ENCODE results near the gene C6orf62.
"Not testable (repeated sequence)": the region's sequence is repeated elsewhere in the genome, so short reads cannot be mapped to it uniquely, and the experiment has no call there.

C6orf62 gene

DNA sequence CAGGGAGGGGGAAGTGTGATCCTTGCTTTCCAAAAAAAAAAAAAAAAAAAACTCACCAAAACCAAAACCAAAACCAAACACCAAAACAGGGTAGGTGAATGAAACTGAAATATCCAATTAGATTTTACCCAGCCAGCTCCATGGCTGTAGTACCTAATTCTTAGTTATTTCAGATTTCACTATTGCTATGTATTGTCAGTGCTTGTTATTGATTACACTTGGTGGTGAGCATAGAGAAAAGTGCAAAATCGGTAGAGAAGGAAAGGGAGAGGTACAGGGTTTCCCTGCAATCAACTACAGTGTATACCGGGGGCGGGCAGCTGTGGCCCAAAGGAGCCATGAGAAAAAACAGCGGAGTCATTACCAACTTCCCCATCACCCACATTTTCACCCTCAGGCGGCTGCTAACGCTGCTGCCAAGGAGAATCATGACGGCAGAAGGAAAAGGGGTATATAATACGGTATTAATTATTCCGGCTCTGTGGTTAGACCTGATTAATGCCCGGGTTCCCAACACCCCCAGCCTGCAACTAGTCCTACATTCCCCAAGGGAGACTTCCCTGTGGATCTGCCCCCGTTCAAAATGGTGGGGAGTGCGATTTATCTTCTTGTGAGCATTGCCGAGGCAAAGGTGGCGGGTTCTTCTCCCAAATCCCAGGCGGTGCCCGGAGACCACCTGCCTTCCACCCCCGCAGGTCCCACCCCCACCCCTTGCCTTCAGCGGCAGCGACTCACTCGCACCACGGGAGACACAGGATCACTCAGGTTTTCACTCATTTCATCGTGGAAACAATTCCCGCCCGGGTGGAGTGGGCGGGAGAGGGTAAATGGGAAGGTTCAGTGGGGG, at the start of gene C6orf62:
C6orf62 (minus strand) TSS at position 30 of the 847 bp plus-strand sequence. CDS start 486 bp downstream, outside the sequence.
- DNase-seq, result peak; percentile 74

DNA sequence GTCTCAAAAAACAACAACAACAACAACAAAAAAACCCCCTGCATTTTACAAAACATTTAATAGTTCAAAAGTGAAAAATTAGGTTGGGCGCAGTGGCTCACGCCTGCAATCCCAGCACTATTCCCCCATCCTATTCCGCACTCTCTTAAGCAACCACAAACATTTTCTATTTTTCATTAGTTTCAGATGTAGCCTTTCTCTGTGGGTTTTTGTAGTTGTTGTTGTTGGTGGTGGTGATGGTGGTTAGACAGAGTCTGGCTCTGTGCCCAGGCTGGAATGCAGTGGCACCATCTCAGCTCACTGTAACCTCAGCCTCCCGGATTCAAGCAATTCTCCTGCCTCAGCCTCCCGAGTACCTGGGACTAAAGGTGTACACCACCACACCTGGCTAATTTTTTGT, 49.4 kb upstream of the C6orf62 start:
- no peak for DNase-seq

DNA sequence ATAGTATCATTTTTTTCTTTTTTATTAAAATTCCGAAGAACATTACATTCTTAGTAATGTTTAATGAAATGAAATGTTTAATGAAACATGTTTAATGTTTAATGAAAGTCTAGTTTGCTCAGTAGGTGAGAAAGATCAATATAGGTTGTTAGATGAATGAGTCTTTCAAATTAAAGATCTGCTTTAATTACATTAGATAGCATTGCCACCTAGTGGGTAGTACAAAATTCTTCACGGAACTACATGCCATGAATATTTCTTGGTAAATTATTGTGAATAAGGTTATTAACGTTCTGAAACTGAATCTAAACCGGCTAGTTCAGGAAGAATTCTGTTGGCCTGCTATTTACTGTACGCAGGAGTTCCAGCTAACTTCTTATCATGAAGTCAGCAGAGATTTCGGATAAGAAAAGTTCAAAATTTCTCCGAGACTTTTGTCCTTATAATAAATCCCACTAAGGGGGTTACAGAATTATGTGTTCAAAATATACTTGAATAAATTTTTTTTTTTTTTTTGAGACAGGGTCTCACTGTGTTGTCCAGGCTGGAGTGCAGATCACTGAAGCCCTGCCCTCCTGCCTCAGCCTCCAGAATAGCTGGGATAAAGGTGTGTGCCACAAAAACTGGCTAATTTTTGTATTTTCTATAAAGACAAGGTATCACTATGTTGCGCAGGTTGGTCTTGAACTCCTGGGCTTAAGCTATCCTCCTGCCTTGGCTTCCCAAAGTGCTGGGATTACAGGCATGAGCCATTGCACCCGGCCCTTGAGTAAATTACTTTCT, 47.9 kb upstream of the C6orf62 start:
- DNase-seq, result no peak

DNA sequence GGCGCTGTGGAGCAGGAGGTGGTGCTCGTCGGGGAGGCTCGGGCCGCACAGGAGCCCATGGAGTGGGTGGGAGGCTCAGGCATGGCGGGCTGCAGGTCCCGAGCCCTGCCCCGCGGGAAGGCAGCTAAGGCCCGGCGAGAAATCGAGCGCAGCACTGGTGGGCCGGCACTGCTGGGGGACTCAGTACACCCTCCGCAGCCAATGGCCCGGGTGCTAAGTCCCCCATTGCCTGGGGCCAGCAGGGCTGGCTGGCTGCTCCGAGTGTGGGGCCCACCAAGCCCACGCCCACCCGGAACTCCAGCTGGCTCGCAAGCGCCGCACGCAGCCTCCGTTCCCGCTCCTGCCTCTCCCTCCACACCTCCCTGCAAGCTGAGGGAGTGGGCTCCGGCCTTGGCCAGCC, 47.0 kb upstream of the C6orf62 start:
- DNase-seq, result not testable (repeated sequence)

DNA sequence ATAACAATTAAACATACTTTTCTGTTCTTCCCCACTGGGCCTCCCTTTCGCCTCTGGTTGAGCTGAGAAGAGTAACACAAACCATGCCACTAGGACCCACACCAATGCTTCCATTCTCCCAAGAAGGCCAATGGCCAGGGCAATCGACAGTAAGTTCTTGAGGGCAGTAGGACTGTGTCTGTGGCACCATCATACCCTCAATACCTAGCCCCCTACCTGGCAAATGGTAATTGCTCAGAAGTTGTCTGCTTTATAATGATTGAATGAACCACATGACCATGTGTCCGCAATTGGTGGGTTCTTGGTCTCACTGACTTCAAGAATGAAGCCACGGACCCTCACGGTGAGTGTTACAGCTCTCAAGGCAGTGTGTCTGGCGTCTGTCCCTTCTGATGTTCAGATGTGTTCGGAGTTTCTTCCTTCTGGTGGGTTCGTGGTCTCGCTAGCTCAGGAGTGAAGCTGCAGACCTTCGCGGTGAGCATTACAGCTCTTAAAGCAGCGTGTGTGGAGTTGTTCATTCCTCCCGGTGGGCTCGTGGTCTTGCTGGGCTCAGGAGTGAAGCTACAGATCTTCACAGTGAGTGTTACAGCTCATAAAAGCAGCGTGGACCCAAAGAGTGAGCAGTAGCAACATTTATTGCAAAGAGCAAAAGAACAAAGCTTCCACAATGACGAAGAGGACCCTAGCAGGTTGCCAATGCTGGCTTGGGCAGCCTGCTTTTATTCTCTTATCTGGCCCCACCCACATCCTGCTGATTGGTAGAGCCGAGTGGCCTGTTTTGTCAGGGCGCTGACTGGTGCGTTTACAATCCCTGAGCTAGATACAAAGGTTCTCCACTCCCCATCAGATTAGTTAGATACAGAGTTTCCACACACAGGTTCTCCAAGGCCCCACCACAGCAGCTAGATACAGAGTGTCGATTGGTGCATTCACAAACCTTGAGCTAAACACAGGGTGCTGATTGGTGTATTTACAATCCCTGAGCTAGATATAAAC, 46.2 kb upstream of the C6orf62 start:
- not testable (repeated sequence) for DNase-seq

DNA sequence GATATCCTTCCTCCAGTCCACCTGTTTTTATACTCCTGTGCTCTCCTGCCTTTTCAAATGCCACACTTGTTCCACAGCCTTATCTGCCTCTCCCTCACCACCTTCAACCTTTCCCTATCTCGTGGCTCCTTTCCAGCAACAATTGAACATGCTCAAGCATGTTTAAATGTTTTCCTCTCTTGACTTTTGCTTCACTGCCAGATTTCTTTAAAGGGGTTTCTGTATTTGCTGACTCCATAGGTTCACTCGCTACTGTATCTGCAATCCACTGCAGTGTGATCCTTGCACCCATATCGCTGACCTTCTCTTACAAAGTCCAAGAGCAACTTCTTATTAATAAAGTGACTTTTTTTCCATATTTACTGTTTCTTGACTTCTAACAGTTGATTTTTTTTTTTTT, 44.6 kb upstream of the C6orf62 start:
- no peak for DNase-seq

DNA sequence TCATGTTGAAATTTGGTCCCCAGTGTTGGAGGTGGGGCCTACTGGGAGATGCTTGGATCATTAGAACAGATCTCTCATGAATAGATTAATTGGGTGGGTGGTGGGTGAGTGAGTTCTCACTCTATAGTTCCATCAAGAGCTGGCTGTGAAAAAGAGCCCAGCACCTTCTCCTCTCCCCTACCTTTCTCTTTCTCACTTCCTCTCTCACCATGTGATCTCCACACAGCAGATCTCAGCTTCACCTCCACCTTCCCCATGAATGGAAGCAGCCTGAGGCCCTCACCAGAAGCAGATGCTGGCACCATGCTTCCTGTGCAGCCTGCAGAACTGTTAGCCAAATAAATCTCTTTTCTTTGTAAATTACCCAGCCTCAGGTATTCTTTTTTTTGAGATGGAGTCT, 42.9 kb upstream of the C6orf62 start:
- no peak for DNase-seq

DNA sequence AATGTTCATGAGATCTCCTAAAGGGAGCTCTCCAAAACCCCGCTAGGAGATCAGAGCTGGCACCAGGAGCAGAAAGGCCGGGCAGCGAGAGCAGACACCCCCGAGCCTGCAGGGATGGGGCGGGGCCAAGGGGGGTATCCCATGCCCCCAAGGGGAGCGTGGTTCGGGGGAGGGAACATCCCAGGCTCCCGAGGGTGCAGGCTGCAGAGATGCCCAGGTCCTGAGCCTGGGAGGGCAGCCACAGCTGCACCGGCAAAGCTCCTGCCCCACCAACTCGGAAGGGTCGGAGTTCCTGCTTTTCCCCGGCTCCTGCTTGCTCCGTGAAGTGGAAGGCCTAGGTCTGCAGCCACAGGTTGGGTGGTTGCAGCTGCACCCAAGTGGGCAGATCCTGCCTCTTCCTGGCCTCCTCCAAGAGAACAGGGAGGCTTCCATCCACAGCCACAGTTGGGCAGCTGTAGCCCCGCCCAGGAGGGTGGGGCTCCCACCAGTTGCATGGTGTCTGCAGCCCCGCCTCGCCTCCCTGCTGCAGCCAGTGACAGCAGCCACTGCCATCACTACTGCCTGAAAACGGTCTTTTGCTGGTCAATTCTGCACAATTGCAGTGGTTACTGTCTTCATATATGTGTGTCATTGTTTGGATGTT, 42.4 kb upstream of the C6orf62 start:
- no peak for DNase-seq

DNA sequence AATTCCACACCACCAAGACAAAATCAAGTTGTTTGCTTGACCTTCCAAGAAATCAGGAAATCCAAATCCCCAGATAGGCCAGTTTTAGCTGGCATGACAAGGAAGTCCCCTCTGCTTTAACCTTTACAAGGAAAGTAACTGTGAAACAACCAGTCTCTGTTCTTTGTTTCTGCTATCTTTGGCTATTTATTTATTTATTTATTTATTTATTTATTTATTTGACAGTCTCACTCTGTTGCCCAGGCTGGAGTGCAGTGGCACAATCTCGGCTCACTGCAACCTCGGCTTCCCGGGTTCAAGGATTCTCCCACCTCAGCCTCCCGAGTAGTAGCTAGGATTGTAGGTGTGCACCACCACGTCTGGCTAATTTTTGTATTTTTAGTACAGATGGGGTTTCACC, 41.3 kb upstream of the C6orf62 start:
- no peak for DNase-seq

DNA sequence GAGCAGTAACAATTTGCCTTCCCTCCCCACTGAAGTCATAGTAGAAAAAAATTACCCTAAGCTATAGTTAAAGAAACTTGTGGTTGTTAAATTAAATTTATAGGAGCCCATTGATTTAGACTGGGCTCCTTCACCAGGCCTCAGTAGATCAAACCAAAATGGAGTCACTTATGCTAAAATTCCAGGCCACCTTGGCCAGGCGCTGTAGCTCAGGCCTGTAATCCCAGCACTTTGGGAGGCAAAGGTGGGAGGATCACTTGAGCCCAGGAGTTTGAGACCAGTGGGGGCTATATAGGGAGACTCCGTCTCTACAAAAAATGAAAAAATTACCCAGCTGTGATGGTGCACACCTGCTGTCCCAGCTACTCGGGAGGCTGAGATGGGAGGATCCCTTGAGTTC, 40.8 kb upstream of the C6orf62 start:
- DNase-seq, result no peak

DNA sequence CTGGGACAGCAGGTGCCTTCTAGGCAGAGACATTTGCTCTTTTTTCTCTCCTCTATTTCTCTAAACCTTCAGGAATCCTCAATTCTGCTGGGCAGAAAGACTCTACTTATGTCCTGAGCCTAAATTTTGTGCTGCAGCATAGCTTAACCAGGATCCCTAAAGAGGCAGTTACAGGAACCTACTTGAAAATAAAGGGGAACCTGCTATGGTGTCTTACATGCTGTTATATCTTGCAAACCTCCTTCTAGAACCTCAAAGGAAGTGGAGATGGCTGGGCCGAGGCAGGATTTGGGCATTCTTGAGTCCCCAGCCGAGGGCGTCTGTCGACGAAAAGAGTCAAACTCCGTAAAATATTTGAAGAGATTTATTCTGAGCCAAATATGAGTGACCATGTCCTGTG, 38.7 kb upstream of the C6orf62 start:
- no peak for DNase-seq

DNA sequence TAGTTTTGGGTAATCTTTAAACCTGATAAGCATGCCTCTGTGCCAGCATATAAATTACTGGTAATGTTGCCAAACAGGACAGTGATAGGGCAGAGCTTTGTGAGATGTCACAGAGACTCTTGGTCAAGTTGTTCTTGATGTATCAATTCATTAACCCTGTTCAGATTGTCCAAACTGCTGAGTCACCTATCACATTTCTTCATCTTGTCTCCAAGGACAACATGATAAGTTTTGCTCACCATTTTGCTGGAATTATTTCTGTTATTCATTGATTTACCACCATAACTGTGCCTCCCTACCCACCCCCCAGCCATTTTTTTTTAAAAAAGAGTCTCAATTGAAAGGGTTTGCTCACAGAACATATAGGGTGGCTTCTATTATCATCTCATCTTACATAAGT, 36.3 kb upstream of the C6orf62 start:
- DNase-seq, result no peak

DNA sequence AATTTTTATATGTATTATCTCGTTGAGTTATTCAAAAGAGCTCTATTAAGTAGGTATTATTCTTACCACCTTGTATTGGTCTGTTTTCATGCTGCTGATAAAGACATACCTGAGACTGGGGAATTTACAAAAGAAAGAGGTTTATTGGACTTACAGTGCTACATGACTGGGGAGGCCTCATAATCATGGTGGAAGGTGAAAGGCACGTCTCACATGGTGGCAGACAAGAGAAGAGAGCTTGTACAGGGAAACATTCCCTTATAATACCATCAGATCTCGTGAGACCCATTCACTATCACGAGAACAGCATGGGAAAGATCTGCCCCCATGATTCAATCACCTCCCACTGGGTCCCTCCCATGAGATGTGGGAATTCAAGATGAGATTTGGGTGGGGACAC, 35.4 kb upstream of the C6orf62 start:
- DNase-seq, result not testable (repeated sequence)

DNA sequence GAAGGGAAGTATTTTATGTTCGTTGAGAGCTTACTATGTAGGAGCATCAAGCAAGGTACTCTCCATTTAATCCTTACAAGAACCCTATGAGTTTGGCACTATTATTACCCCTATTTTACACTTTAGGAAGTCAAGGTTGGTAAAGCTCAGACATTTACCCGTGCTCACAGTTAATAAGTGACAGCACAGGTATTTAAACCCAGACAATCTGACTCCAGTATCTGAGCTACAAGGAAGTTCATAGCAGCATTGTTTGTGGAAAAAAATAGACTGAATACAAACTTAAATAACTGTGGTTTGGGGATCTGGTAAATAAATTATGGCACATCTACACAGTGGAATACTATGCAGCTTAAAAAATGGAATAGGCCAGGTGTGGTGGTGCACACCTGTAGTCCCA, 34.6 kb upstream of the C6orf62 start:
- DNase-seq, result no peak

DNA sequence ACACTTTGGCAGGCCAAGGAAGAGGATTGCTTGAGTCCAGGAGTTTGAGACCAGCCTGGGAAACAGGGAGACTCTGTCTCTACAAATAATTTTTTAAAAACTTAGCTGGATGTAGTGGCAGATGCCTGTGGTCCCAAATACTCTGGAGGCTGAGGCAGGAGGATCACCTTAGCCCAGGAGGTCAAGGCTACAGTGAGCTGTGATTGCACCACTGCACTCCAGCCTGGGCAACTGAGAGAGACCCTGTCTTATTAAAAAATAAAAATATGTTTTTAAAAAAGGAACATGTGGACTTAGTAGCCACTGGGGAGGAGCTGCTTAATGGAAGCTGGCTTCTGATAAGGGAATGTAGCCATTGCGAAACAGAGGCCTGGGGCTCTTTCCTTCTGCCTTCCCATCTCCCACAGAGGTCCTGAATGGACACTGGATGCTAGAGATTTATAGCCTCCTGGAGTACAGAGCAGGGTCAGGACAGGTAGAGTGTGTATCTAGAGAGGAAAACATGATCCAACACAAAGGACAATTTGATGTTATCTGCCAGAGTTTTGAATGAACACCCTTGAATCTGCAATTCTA, 34.1 kb upstream of the C6orf62 start:
- no peak for DNase-seq

DNA sequence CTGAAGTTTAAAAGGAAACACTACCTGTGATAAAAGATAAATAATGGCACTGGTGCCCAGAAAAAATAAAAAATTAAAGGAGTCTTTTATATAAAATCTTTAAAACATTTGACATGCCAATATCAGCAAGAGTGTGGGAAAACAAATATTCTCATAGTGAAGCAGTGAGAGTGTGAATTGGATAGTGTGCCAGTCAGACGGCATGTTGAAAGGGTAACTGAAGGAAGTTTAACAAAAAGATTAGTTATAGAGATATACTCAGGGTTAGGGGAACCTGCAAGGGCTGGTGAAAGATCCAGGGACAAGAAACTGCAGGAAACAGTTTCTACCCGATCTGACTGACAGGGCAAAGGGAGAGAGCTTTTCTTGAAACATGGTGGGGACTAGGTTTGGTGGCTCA, 33.5 kb upstream of the C6orf62 start:
- DNase-seq, result no peak

DNA sequence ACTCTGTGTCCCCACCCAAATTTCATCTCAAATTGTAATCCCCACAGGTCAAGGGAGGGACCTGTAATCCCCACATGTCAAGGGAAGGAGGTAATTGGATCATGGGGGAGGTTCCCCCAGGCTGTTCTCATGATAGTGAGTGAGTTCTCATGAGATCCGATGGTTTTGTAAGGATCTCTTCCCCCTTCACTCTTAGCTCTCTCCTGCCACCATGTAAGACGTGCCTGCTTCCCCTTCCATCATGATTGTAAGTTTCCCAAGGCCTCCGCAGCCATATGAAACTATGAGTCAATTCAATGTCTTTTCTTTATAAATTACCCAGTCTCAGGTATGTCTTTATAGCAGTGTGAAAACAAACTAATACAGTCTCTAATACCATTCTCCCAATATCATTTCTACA, 31.9 kb upstream of the C6orf62 start:
- not testable (repeated sequence) for DNase-seq

DNA sequence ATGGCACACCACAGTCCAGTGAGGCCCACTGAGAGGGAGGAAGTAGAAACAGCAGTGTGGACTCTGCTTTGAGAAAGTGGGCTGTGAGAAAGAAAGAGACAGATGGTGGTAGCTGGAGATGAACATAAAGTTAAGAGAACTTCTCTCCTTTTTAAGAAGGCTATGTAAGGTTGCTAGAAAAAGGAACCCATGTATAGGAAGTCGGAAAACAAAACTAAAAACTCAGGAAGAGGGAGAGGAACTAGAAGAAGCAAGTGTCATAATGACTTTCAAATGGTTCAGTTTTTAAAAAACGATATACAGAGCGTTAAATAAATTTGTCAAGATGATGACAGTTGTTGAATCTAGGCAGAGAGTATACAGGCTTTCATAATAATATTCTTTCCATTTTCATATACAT, 30.3 kb upstream of the C6orf62 start:
- DNase-seq, result no peak

DNA sequence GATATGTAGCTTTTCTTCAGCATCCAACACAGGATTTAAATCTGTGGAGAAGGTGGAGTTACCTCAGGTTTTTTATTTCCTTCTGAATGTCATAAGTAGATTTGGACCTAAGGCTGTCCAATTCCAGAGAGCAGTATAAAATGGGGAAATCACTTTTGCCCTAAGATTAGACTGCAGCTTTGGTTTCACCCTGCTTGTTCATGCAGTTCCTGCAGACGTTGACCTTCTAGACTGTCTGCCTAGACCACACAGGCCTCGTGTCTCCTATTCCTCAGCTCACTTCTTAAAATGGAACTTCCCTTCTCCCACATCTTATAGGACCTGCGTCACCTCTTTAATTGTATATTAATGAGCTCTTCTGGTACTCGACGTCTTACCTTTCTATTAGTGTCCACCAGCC, 26.0 kb upstream of the C6orf62 start:
- DNase-seq, result no peak

DNA sequence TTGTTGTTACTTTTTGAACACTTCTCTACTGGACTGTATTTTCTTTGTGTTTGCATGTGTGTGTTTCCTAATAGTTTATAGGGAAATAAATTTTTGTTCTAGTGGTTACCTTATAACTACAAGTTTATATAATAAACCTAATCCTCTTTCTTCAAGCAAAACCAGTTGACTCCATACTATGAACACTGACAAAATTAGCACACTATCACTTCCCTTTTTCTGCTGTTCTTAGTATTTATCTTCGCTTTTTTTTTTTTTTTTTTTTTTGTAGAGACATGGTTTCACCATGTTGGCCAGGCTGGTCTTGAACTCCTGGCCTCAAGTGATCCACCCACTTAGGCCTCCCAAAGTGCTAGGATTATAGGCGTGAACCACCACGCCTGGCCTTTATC, 25.0 kb upstream of the C6orf62 start:
- DNase-seq, result no peak

DNA sequence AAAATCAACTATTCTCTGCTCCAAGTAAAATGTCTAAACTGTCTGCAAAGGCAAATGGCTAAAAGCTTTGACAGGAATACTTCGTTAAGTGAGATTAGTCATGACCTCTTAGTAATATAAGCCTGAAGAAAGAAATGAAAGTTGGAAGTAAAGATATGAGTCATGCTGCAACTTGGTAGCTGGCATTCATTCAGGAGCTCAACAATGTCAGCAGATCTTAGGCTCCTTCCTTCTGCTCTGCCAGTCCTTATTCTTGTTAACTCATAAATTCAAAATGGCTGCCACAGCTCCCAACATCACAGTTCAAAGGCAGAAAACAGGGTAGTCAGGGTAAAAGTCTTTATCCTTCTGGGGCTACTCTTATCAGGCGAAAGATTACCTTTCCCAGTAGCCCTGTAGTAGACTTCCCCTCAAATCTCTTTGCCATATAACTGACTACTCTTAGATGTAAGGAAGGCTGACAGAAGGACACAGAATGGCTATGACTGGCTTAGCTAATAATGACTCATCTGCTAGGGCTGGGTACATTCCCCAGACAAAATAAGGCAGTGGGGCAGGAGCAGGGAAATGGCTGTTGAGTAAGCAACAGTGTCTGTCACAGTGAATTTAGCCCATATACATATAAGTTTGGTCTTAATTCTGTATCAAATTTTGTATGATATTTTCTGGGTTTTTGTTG, 24.4 kb upstream of the C6orf62 start:
- DNase-seq, result peak; percentile 25
